Activated CD8-positive, alpha-beta memory T cell treated with anti-CD3 and anti-CD28 coated beads, Interleukin-2, amount 50 U/mL, for 1 hour (primary cell): Measurements from ENCODE around the gene SLC5A10.
"Not testable (repeated sequence)": the region's sequence is repeated elsewhere in the genome, so short reads cannot be mapped to it uniquely, and the experiment has no call there.

Source experiments
- DNase-seq: peaks from one replicate; pipeline ENCODE4 v3.0.0-alpha.2; 2020; ENCODE audit errors: extremely low read depth

The SLC5A10 gene

GRCh38 chr17:19040350-19040749 is 88.4 kb downstream of the SLC5A10 start:
- not testable (repeated sequence) for DNase-seq

DNA sequence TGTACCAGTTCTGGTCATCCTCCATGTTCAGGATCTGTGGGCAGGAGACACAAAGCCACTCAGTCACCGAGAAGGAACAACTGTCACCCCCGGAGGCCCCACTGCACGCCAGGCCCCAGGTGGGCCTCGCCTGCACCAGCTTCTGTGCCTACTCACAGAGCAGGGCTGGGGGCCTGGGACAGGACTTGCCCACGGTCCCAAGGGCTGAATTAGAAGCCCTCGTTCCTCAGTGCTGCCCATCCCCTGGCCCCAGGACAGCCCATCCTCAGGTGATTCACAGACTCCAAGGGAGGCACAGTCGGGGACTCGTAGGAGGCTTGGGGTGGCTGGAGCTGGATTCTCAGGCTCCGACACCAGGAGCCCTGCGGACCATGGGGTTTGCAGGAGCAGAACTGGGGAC is 89.9 kb downstream of the SLC5A10 start:
- DNase-seq, result not testable (repeated sequence)

GRCh38 chr17:19042369-19042768 is 90.4 kb downstream of the SLC5A10 start:
- DNase-seq, result not testable (repeated sequence)

GRCh38 chr17:19043032-19043431 is 91.1 kb downstream of the SLC5A10 start:
- not testable (repeated sequence) for DNase-seq

DNA sequence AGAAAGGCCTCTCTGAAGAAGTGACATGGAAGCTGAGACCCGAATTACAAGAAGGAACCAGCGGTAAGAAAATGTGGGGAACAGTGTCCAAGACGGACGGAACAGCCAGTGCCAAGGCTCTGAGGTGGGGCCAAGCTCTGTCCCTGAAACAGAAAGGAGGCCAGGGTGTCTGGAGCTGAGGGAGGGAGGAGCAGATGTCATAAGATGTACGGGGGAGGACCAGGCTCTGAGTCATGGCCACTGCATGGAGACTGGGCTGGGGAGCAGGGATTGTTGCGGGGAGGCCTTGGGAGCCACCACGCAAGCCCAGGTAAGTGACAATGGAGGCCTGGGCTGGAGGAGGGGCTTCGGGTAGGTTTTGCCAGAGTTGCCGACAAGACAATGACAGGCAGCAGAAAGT is 92.7 kb downstream of the SLC5A10 start:
- DNase-seq, result not testable (repeated sequence)

DNA sequence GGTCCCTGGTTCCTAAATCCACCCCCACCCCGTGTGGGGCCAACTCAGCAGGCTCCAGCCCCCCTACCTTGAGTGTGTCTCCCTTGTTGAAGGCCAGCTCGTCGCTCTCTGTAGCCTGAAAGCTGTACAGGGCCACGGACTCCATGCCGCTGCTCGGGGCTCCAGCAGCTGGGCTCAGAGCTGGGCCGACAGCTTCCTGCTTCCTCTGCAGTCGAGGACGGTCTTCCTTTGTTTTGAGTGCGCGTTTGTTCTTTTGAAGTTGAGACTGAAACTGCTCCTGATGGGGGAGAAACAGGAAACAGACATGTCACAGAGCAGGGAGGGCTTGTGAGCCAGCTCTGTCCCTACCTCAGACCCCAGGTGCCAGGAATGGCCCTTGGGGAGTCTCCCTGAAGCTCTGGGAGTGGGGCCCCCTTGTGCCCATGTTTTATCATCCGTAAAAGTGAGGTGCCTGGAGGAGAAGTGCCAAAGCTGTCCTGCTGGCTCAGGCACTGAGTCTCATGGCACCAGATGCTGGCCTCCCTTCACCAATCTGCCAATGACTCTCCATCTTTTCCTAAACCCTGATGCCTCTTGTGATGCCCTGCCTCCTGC is 94.9 kb downstream of the SLC5A10 start, which contains the start of gene GRAP:
TSS of gene GRAP (minus strand) at position 176 of the 594 bp plus-strand sequence. CDS start at position 145, 31 bp downstream.
- DNase-seq, result not testable (repeated sequence)

DNA sequence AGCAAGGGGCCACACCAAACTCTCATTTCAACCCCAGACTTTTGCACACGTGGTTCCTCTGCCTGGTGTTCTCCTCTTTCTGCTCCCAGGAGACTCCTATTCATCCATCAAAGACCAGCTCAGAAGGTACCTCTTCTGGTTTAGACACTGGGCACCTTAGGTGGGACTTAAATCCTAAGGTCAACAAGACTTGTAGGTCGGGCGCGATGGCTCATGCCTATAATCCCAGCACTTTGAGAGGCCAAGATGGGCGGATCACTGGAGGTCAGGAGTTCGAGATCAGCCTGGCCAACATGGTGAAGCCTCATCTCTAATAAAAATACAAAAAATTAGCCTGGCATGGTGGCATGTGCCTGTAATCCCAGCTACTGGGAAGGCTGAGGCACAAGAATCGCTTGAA is 95.5 kb downstream of the SLC5A10 start:
- not testable (repeated sequence) for DNase-seq

- DNase-seq, result not testable (repeated sequence)
Measured at GRCh38 chr17:19048826-19049225, 96.9 kb downstream of the SLC5A10 start.

GRCh38 chr17:19055447-19055846 is 103.5 kb downstream of the SLC5A10 start:
- DNase-seq, result not testable (repeated sequence)

GRCh38 chr17:19062009-19062717 is 110.2 kb downstream of the SLC5A10 start:
- DNase-seq, result peak; percentile 60

- DNase-seq, result not testable (repeated sequence)
Measured at GRCh38 chr17:19062718-19063325, 110.9 kb downstream of the SLC5A10 start.

- DNase-seq, result peak; percentile 47
Measured at GRCh38 chr17:19063326-19063956, 111.5 kb downstream of the SLC5A10 start.

DNA sequence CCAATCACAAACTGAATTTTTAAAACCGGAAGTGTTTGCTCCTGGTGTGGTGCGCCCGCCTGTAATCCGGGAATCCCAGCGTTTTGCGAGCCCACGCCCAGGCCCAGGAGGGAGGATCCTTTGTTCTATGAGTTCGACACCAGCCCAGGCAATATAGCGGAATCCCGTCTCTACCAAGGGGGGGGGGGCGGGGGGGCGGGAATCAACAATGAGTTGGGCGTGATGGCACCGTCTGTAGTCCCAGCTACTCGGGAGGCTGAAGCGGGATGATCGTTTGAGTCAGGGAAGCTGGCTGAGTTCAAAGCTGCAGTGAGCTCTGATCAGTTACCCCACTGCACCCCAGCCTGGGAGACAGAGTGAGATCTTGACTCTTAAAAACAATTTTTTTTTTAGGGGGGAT is 112.4 kb downstream of the SLC5A10 start:
- DNase-seq, result not testable (repeated sequence)

DNA sequence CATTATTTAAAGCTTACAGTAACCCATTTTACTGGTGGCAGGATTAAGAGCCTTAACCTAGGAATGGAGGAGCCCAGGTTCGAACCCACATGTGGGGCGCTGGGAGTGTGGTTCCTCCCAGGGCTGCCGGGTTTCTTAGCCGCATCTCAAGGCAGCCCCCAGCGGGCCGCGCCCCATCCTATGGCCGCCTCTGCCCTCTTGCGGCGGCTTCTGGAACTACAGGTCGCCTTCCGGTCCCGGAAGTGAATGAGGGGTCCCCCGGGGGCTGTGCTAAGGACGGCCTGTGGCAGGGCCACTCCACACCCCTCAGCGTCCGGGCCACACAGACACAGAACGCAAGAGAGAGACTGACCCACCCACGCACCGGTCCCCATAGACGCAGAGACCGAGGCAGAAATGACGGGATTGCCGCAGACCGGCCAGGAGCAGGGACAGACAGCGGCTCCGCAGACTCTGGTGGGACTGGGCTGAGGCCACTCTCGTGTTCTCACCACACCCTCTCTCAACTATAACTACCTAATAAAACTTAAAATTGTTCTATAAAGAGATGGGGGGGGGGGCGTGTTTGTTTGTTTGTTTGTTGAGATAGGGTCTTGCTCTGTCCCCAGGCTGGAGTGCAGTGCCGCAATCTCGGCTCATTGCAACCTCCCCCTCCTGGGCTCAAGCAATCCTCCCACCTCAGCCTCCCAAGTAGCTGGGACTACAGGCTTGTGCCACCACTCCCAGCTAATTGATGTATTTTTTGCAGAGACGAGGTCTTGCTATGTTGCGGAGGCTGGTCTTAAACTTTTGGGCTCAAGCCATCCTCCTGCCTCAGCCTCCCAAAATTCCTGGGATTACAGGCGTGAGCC is 118.6 kb downstream of the SLC5A10 start:
- not testable (repeated sequence) for DNase-seq
